Lower leg skin (tissue), 4 donors: ENCODE results near the gene ITPKB. TPM values are rescaled to one million over a fixed set of nuclear protein-coding genes. Genes with fewer than 3 reads are reported as not detected.
A peak's percentile ranks its signal among the peaks of the same experiment; 100 is the strongest.

Experiments
- DNase-seq, 2 donors: peaks; one replicate each; pipeline ENCODE4 v3.0.0-alpha.2; 2019; ENCODE audit warnings: low spot score in 2 of 2
- H3K4me3 ChIP-seq: fragments of 200-600 bp; sonication (generic); 2 replicates; pipeline ENCODE4 v1.5.1; 2017; ENCODE audit warnings: mild to moderate bottlenecking, low read depth; ENCODE audit not compliant: poor library complexity, severe bottlenecking
- CTCF ChIP-seq, 3 donors: fragments of 450-650 bp; IDR thresholded peaks; one replicate each; pipeline ENCODE4 v1.5.1; 2016; ENCODE audit warnings: antibody characterized with exemption in 3 of 3, mild to moderate bottlenecking in 3 of 3, moderate library complexity in 2 of 3
- POLR2A ChIP-seq, 2 donors: fragments of 450-650 bp; IDR thresholded peaks; one replicate each; pipeline ENCODE4 v1.6.1; 2016 to 2017; ENCODE audit warnings: antibody characterized with exemption in 2 of 2, mild to moderate bottlenecking in 1 of 2, moderate library complexity in 1 of 2
- WGBS, 2 donors: methylation state at CpG; one replicate each; pipeline ENCODE4 v1.1.5; 2018; 5-methylcytosine and 5-hydroxymethylcytosine counted together
- intact Hi-C: fragments of 100-400 bp; cut with DNase I; formaldehyde crosslinking; loops from one replicate; pipeline ENCODE4 v1.15.0; 2023; ENCODE audit warnings: low total_unique reads
- total RNA-seq, 4 donors: library from RNA; depleted of rRNA; stranded (reverse); fragments of >200 nt; gene quantifications; one replicate each; pipeline ENCODE4 v1.1.0, GENCODE V29; 2016

ITPKB gene
- total RNA-seq, 4 donors from 2014 or later: 39.3 to 57.2 (median 44.1) TPM

DNA sequence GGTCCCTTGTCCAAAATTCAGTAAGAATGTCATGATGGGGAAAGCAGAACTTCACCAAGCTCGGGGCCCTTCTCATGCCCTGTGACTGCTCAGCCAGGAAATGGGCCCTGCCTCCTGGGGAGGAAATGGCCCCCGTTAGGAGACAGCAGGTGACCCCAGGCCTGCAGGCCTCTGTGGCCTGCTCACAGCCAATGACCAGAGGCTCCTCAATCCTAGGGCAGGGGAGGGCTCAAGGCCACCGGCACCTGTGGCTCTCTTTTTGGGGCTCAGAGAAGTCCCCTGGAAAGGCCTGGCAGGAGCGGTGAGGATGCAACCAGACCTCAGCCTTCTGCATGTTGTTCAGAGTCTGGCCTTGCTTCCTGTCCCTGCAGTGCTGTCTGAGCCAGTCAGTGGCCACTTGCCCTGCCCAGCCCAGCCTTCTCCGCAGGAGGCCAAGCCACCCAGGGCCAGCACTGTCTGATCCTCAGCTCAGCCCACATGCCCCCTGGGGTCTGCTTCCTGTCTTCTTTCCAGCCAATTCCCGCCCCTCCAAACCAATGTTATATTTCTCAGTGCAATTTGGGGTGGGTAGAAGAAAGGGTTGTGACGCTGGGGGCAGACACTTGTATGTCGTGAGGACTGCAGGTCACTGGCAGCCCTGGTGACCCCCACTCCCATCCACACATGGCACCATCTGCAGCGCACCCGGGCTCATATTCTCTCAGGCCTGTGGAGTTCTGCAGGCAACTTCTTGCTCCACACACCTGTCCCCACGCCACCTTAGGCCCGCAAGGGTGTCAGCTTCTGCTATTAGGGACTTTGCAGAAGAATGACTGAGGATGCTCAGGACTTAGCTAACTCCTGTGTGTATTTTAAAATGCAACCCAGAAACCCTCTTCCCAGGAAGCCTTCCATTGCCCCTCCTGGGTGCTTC is 83.6 kb downstream of the ITPKB start:
- intact Hi-C loops: no loop called here
- H3K4me3 ChIP-seq: no peak overlapping the region
- WGBS, 2 donors: 79 to 82% methylated on average over 10 to 12 of the region's 12 CpGs
- TF ChIP-seq CTCF (IDR thresholded peaks at IDR 0.05) (no peak), POLR2A (IDR thresholded peaks at IDR 0.05) (no peak)
- DNase-seq: peak in 1 of 2 donors; percentile 86

- TF ChIP-seq POLR2A (IDR thresholded peaks at IDR 0.05) (no peak), CTCF (IDR thresholded peaks at IDR 0.05) (no peak)
- DNase-seq: no peak
- H3K4me3 ChIP-seq: no peak overlapping the region
- intact Hi-C loops: no loop called here
- 65 to 69% methylated on average over 8 of the region's 8 CpGs for WGBS, 2 donors
Observed at GRCh38 chr1:226654668-226655055, 84.4 kb downstream of the ITPKB start.

GRCh38 chr1:226654046-226654667 is 84.9 kb downstream of the ITPKB start:
- WGBS, 2 donors: 62 to 66% methylated on average over 8 of the region's 8 CpGs
- no peak for TF ChIP-seq CTCF (IDR thresholded peaks at IDR 0.05)
- TF ChIP-seq POLR2A (IDR thresholded peaks at IDR 0.05): no peak
- intact Hi-C loops: no loop called here
- DNase-seq: no peak
- no peak overlapping the region for H3K4me3 ChIP-seq

DNA sequence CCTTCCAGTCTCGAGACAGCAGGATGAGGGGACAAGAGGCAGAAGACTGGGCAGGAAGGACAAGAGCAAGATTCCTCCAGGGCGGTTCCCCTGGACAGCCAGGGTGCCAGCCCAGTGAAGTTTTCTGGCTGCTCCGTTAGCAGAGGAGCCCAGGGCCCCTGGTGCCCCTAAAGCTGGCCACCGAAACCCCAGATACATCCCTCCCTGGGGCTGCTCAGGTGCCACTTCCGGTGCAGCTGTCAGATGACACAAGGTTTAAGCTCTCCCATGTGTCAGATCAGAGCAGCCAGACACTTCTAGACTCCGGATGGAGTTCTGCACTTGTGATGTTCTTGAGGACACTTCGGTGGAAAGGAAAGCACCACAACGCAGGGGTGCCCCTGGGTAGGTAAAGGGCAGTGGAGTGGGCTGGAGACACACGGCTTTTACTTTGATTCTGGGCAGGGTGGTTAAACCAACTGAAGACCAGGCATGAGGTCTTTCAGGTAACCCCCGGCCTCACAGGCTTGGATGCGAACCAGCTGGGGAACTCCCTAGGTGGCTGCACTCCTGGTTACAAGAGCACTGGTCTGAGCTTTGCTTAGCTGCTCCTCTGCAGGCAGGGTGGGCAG is 85.7 kb downstream of the ITPKB start:
- intact Hi-C loops: no loop called here
- 86 to 91% methylated on average over 11 of the region's 11 CpGs for WGBS, 2 donors
- H3K4me3 ChIP-seq: no peak overlapping the region
- TF ChIP-seq POLR2A (IDR thresholded peaks at IDR 0.05) (no peak), CTCF (IDR thresholded peaks at IDR 0.05) (no peak)
- no peak for DNase-seq

DNA sequence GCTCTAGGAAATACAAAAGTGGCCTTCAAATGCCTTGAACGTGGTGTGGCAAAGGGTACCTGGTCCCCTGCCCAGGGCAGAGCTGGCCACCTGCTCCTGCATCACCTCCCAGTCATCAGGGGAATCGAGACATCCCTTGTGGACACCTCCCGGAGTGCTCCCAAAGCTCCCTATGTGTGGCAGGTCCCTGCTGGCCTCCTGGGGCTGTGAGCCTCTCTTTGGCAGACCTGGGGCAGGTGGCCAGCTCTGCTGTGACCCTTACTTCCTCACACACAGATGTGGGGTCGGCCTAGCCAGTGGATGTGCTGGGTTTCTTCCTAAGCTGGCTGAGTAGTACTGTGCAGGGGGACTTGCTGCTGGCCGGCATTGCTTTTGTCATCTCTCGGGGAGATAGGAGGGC is 86.5 kb downstream of the ITPKB start:
- 93 to 96% methylated on average over 5 to 6 of the region's 6 CpGs for WGBS, 2 donors
- intact Hi-C loops: no loop called here

More for the DNA sequence above, 86.5 kb downstream of the ITPKB start:
- H3K4me3 ChIP-seq: no peak overlapping the region
- no peak for TF ChIP-seq CTCF (IDR thresholded peaks at IDR 0.05)
- no peak for TF ChIP-seq POLR2A (IDR thresholded peaks at IDR 0.05)
- DNase-seq: no peak
